ENCODE measurements around the gene MYOG.

The MYOG gene

GRCh38 chr1:203117611-203118575, 32.1 kb upstream of the MYOG start:
- peak; percentile 26 to 56 for DNase-seq

- DNase-seq, result peak; percentile 93 to 96
These were observed 30.4 kb upstream of the MYOG start for GRCh38 chr1:203116091-203116820.

GRCh38 chr1:203114202-203114601, 28.4 kb upstream of the MYOG start:
- DNase-seq, result no peak

GRCh38 chr1:203113308-203113707, 27.5 kb upstream of the MYOG start:
- no peak for DNase-seq

- no peak for DNase-seq
These were observed 26.7 kb upstream of the MYOG start for GRCh38 chr1:203112475-203112874.

GRCh38 chr1:203104789-203105390, 19.1 kb upstream of the MYOG start:
- DNase-seq, result no peak

- peak in 1 of 2 experiments; percentile 23 for DNase-seq
These were observed 18.1 kb upstream of the MYOG start for GRCh38 chr1:203103829-203104495.

- peak in 1 of 2 experiments; percentile 67 for DNase-seq
These were observed 17.4 kb upstream of the MYOG start for GRCh38 chr1:203103216-203103615.

GRCh38 chr1:203101813-203102634, 16.2 kb upstream of the MYOG start:
- peak in 1 of 2 experiments; percentile 71 for DNase-seq

GRCh38 chr1:203100516-203100869, 14.7 kb upstream of the MYOG start:
- DNase-seq, result no peak

- no peak for DNase-seq
These were observed 14.1 kb upstream of the MYOG start for GRCh38 chr1:203099805-203100515.

GRCh38 chr1:203098914-203099520, 13.2 kb upstream of the MYOG start:
- no peak for DNase-seq

GRCh38 chr1:203098445-203098844, 12.6 kb upstream of the MYOG start:
- DNase-seq, result no peak

- DNase-seq, result no peak
These were observed 11.2 kb upstream of the MYOG start for GRCh38 chr1:203097001-203097400.

GRCh38 chr1:203096566-203096965, 10.8 kb upstream of the MYOG start:
- DNase-seq, result peak; percentile 71 to 92

- no peak for DNase-seq
These were observed 9.4 kb upstream of the MYOG start for GRCh38 chr1:203095061-203095690.

- no peak for DNase-seq
These were observed 8.1 kb upstream of the MYOG start for GRCh38 chr1:203093754-203094410.

- no peak for DNase-seq
These were observed 6.0 kb upstream of the MYOG start for GRCh38 chr1:203091761-203092330.

- no peak for DNase-seq
These were observed 5.3 kb upstream of the MYOG start for GRCh38 chr1:203091199-203091477.
